NB4 (cell line): ENCODE results near the gene PPARGC1A.

Experiments used
- POLR2A ChIP-seq: IDR thresholded peaks from 2 replicates; pipeline ENCODE4 v1.6.1; 2011; ENCODE audit warnings: mild to moderate bottlenecking; ENCODE audit not compliant: insufficient read length; ENCODE audit errors: extremely low read depth
- TF ChIP-seq, protein P1 (sequence below): IDR thresholded peaks from one replicate; pipeline ENCODE4 v1.5.1; 2012; ENCODE audit warnings: low read depth, low read length

- TF ChIP-seq, protein P1, sequence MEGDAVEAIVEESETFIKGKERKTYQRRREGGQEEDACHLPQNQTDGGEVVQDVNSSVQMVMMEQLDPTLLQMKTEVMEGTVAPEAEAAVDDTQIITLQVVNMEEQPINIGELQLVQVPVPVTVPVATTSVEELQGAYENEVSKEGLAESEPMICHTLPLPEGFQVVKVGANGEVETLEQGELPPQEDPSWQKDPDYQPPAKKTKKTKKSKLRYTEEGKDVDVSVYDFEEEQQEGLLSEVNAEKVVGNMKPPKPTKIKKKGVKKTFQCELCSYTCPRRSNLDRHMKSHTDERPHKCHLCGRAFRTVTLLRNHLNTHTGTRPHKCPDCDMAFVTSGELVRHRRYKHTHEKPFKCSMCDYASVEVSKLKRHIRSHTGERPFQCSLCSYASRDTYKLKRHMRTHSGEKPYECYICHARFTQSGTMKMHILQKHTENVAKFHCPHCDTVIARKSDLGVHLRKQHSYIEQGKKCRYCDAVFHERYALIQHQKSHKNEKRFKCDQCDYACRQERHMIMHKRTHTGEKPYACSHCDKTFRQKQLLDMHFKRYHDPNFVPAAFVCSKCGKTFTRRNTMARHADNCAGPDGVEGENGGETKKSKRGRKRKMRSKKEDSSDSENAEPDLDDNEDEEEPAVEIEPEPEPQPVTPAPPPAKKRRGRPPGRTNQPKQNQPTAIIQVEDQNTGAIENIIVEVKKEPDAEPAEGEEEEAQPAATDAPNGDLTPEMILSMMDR: no peak
- TF ChIP-seq POLR2A: no peak
These were observed 23.3 kb downstream of the PPARGC1A start for GRCh38 chr4:23866450-23867075.
